Body of pancreas (tissue), 4 donors: ENCODE results near the gene CTNNA2.

ENCODE experiments used
- CTCF ChIP-seq, 7 experiments: fragments of 450-650 bp in 4 of 7; fragments of 200-600 bp in 3 of 7; sonication (generic) in 3 of 7; IDR thresholded peaks; one replicate each; pipeline ENCODE4 v1.5.1; 2016 to 2019; ENCODE audit warnings: antibody characterized with exemption in 7 of 7
- POLR2A ChIP-seq, 3 donors: fragments of 450-650 bp; IDR thresholded peaks; one replicate each; pipeline ENCODE4 v1.6.1; 2016; ENCODE audit warnings: antibody characterized with exemption in 3 of 3, mild to moderate bottlenecking in 2 of 3

GRCh38 chr2:80351231-80351630 is 838.4 kb downstream of the CTNNA2 start:
- TF ChIP-seq POLR2A (IDR thresholded peaks at IDR 0.05) (no peak), CTCF (IDR thresholded peaks at IDR 0.05) (no peak)
